GM10847 (cell line): ENCODE data around the gene FGD4.

Experiments used
- POLR2A ChIP-seq: IDR thresholded peaks from 2 replicates; pipeline ENCODE4 v1.6.1; 2011; ENCODE audit not compliant: insufficient read length; ENCODE audit errors: extremely low read depth

FGD4 gene

DNA sequence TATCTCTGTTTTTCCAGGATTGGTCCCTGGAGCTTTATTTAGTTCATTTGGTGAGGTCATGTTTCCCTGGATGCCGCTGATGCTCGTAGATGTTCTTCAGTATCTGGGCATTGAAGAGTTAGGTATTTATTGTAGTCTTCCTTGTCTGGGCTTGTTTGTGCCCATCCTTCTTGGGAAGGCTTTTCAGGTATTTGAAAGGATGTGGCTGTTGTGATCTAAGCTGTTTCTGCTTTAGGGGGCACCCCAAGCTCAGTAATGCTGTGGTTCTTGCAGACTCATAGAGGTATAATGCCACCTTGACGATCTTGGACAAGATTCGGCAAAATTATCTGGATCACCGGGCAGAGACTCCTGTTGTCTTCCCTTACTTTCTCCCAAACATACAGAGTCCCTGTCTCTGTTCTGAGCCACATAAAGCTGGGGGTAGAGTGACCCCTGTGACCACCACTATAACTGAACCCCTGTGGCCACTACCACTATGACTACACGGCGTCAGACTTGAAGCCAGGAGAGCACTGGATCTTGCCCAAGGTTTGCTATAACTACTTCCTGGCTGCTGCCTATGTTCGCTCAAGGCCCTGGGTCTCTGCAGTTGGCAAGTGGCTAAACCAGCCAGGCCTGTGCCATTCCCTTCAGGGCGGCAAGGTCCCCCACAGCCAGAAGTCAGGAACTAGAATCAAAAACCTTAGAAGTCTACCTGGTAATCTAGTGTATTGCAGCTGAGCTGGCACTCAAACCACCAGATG, 40.9 kb downstream of the FGD4 start:
- TF ChIP-seq POLR2A = no peak

GRCh38 chr12:32443491-32443890, 44.1 kb downstream of the FGD4 start:
- TF ChIP-seq POLR2A = no peak

GRCh38 chr12:32444895-32445294, 45.5 kb downstream of the FGD4 start:
- TF ChIP-seq POLR2A = no peak

- TF ChIP-seq POLR2A = no peak
Measured at GRCh38 chr12:32445356-32445755, 46.0 kb downstream of the FGD4 start.

DNA sequence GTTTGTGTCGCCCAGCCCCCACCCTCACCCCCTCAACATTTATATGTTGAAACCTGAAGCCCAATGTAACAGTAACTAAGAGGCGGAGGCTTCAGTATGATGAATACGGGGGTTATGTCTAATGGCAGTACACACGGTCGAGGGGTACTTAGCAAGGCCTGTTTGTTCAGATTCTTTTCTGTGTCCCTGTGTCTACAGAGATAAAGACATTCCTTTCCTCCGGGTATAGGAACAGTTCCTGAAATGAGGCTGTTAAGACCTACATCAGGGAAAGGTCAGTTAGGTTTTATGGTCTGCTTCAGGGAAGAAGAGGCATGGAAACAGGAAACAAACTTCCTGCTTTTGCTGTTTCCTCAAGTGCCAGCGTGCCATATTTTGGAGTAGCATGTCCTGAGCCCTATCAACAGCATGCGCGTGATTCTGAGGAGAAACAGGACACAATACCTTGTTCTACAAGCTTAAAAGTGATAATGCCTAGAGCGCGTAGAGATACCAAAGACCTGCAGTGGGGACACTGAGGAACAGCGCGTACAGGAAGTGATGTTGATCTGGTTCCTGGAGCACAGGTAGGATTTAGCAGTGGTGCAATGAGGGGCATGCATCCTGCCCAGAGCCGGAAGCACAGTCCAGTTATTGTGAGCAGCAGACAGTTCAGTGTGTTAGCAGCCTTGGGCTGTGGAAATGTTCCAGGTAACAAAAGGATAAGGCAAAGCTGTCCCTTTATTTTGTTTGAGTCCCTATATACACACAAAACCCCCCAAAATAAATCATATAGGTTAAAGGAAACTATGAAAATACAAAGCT, 47.2 kb downstream of the FGD4 start:
- TF ChIP-seq POLR2A = no peak

DNA sequence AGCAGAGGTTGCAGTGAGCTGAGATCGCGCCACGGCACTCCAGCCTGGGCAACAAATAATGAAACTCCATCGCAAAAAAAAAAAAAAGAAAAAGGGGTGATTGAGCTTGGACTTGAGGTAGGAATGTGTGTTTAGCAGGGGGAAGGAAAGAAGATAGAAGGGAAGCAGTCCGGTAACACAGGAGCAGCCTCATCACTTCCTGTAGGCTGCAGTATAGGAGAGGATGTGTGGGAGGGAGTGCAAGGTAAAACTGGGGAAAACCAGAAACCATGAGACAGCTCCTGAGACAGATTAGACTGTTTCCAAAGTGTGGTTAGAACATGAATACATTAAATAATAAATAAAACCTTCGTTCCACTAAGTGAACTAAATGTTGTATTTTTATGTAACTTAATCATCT, 49.2 kb downstream of the FGD4 start:
- no peak for TF ChIP-seq POLR2A

DNA sequence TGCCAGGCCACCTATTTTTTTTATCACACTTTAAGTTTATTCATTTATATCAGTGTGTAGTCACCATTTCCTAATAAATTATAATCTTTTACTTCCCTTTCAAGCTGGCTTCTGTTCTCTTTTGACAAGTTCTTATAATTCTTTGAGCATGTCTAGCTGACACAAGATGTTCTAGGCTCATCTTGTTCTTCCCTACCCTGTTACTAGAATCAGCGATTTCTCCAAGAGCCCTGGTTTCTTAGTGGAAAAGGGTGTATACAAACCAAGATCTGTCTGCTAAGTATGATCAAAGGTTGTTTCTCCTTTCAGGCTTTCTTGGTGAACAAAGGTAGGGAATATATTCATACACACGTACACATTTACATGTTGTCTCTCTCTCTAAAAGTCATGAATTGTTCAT, 51.0 kb downstream of the FGD4 start:
- no peak for TF ChIP-seq POLR2A

DNA sequence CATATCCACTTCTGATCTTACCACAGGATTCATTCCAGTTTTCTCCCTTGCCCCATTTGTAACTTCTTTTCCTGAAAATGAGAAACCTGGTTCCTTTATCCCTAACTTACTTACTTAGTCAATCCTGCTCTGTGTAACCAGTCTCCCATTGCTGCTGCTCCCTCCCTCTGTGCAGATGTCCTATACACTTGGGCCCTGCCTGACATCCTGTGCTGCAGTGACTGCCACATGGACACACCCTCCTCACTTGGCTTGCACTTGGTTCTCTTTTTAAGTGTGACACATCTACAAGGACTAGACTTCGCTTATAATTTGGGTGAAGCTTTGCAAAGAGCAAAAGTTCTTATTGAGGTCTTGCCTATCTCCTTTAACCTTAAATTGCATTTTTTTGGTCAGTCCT, 51.4 kb downstream of the FGD4 start:
- TF ChIP-seq POLR2A = no peak

DNA sequence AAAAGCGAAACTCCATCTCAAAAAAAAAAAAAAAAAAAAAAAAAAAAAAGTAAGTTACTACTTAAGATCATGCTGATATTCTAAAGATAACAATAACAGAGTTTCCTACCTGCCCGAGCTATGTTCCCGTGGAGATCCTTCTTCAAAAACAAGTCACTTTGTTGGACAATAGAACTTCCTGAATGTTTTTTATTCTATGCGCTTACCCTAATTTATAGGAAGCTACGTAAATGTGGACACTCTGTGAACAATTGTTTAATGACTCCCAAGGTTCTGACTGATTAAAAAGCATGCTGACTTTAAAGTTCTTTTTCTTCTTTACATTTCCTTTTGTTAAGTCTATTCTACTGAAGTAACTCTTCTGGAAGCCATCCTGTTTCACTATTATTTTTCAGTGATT, 52.5 kb downstream of the FGD4 start:
- TF ChIP-seq POLR2A = no peak

- no peak for TF ChIP-seq POLR2A
Measured at GRCh38 chr12:32454075-32454474, 54.7 kb downstream of the FGD4 start.

- no peak for TF ChIP-seq POLR2A
Measured at GRCh38 chr12:32454866-32455265, 55.5 kb downstream of the FGD4 start.

DNA sequence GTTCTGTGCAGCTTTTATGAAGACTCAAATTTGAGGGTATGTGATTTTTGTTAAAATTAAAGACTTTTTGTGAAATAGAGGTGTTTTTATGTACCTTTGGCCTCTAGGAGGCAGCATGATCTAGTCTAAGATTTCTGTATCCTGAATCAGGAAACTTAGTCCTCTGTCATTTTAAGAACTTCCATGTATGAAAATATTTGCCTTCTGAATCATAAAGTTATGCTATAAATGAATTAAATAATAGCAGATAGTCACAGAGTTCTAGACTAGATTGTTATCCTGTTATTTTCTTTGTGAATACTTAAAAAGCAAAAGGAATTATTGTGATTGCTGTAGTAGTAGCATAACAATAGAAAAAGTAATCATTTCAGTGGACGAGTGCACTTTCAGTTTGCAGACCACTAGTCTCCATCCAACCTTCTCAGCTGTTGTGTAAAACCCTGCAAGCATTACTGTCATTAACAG, 56.3 kb downstream of the FGD4 start:
- TF ChIP-seq POLR2A = no peak

DNA sequence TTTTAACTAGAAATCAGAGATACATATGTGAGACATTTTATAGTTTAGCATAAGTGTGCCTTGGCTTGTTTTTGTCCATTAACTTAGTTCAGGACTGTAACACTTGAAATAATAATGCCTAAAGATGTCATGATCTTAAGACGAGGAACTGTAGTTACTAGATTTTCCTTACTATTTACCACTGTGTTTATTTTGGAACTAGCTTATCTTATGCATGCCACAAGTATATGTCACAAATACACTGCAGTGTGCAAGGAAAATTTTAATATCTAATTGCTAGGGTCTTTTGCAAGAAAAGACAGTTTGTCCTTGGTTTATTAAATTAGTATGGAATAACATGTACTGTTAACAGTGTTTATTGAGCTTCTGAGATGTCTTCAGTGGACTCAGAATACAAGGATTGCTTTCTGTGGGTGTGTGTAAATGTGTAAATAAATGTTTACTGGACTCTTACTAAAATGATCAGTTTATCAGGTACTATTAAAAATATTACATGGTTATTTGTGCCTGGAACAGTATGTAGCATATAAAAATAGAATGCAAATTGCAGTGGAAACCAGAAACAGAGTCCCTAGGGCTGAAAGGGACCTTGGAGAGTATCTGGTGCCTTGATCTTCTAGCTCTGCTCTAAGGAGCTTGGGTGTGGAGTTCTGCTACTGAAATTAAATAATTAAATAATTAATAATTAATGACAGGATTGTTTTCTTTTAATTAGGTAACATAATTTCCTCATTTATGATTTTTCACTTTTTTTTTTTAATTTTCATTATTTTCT, 58.1 kb downstream of the FGD4 start:
- TF ChIP-seq POLR2A = no peak

DNA sequence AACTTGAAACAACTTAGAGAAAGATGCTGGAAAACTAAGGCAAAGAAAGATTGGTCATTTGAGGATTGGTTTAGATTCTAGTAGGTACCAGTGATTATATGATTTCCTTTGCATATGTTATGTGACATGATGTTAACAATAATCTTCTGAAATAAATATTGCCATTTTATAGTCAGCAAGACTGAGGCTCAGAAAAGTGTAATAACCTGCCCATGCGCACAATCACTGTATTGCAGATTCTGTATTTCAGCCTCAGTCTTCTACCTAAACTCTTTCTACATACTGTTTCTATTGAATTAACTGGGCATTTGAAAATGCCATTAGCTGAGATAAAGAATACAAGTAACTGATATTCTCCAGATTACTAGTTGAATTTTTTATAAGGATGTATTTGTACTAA, 61.3 kb downstream of the FGD4 start:
- no peak for TF ChIP-seq POLR2A

- TF ChIP-seq POLR2A = no peak
Measured at GRCh38 chr12:32462908-32463307, 63.5 kb downstream of the FGD4 start.

- TF ChIP-seq POLR2A = no peak
Measured at GRCh38 chr12:32466187-32466586, 66.8 kb downstream of the FGD4 start.
